NCI-H526 (cell line): ENCODE measurements around the gene TBR1.
A peak's percentile ranks its signal among the peaks of the same experiment; 100 is the strongest.

Experiments used
- DNase-seq, 2 experiments: peaks; one replicate each; lab custom pipeline; 2025; lab: John Stamatoyannopoulos, UW

TBR1 gene

DNA sequence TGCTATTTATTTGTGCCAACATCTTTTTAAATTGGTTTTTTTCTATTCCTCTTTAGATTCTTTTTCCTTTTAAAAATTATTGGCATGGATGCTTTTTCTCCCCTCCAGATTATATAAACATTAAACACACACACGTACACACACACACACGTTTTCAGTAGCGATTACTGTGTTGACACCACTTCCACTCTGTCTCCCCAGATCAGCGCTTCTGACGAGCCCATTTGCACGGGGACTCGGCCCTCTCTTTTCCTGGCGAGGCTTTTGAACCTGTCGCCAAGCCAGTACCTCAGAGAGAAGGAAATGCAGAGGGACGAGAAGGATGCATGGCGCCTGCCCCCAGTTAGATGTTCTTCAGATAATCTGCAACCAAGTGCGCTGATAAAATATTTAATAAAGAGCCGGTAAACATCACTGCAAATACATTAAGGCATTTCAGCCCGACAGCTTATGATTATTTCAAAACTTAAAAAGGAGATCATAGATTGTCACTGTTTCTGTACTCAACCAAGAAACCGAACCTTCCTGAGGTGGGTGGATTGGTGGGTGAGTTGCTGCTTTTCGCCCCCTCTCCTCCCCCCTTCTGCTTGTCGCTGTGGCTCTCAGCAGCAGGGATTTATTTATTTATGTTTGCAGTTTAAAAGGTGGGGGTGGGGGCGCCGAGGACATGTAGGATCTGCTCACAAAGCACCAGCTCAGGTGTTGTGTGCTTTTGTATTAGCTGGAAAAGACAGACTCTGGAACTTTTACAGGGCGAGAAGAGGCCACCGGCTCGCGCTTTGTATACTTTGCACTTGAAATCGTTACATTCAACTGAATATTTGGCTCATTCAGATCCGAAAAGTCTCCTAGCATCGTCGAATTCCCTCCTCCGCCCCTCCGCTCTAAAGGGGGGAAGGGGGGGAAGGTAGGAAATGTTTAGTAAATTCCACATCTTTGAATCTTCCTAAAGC is 787 bp upstream of the TBR1 start:
- peak in 1 of 2 experiments; percentile 8 for DNase-seq

- DNase-seq: peak in 1 of 2 experiments; percentile 40
These were observed 776 bp downstream of the TBR1 start for GRCh38 chr2:161416708-161417437.

GRCh38 chr2:161417438-161418274 is 1.6 kb downstream of the TBR1 start:
- peak in 1 of 2 experiments; percentile 19 for DNase-seq

GRCh38 chr2:161418275-161418714 is 2.2 kb downstream of the TBR1 start:
- no peak for DNase-seq

GRCh38 chr2:161418715-161419637 is 2.9 kb downstream of the TBR1 start:
- DNase-seq: peak; percentile 68 to 70

DNA sequence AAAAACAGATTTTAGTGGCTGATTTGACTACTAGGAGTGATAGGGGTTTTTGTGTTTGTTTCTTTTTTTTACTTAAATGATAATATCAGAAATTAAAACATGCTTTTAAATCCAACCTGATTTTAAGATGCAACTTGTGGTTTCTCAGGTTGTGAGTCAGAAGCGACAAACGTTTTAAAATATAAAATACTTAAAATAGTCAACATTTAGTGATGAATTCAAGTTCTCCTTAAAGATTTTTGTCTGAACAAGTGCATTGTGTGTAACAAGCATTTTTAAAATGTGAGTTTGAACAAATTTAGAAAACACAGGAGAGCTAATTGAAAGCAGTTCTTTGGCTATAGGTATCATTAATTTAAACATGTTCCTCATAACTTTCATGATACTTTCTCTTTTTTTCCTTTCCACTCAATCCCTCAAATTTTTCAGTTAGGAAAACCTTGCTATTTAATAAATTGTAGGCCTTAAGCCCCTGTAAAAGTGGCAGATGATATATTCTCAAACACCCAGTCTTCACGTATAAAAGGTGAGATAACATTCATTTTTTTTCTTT is 3.6 kb downstream of the TBR1 start:
- no peak for DNase-seq

GRCh38 chr2:161420406-161421074 is 4.4 kb downstream of the TBR1 start:
- DNase-seq: no peak

- DNase-seq: no peak
These were observed 5.6 kb downstream of the TBR1 start for GRCh38 chr2:161421686-161422085.

- no peak for DNase-seq
These were observed 6.8 kb downstream of the TBR1 start for GRCh38 chr2:161422816-161423403.

DNA sequence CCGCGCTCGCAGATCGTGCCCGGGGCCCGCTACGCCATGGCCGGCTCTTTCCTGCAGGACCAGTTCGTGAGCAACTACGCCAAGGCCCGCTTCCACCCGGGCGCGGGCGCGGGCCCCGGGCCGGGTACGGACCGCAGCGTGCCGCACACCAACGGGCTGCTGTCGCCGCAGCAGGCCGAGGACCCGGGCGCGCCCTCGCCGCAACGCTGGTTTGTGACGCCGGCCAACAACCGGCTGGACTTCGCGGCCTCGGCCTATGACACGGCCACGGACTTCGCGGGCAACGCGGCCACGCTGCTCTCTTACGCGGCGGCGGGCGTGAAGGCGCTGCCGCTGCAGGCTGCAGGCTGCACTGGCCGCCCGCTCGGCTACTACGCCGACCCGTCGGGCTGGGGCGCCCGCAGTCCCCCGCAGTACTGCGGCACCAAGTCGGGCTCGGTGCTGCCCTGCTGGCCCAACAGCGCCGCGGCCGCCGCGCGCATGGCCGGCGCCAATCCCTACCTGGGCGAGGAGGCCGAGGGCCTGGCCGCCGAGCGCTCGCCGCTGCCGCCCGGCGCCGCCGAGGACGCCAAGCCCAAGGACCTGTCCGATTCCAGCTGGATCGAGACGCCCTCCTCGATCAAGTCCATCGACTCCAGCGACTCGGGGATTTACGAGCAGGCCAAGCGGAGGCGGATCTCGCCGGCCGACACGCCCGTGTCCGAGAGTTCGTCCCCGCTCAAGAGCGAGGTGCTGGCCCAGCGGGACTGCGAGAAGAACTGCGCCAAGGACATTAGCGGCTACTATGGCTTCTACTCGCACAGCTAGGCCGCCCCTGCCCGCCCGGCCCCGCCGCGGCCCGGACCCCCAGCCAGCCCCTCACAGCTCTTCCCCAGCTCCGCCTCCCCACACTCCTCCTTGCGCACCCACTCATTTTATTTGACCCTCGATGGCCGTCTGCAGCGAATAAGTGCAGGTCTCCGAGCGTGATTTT is 7.6 kb downstream of the TBR1 start:
- DNase-seq: no peak

DNA sequence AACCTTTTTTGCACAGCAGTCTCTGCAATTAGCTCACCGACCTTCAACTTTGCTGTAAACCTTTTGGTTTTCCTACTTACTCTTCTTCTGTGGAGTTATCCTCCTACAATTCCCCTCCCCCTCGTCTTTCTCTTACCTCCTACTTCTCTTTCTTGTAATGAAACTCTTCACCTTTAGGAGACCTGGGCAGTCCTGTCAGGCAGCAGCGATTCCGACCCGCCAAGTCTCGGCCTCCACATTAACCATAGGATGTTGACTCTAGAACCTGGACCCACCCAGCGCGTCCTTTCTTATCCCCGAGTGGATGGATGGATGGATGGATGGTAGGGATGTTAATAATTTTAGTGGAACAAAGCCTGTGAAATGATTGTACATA is 8.3 kb downstream of the TBR1 start:
- DNase-seq: no peak

- DNase-seq: no peak
These were observed 9.0 kb downstream of the TBR1 start for GRCh38 chr2:161424891-161425727.

- DNase-seq: no peak
These were observed 9.8 kb downstream of the TBR1 start for GRCh38 chr2:161425728-161426454.

DNA sequence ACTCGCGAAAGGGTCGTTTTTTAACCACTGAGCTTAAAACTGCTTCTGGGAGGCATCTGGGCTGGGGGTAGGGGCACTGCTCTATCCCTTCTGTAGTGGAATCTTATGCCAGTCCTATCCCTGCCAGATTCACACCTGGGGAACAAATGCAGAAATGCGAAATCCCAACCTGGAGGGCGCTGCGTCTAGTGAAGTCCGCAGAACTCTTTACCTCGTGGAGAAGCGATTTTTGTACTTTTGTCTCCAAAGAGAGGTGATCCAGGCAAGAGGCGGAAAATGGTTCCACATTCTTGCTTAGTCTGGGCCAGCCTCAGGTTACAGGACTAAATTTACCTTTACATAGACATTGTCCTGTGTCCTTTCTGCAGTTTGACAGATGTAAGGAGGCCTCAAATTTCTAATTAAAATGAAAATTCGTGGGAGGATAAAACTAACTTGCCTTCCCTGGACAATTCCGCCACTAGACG is 10.4 kb downstream of the TBR1 start:
- DNase-seq: no peak

GRCh38 chr2:161426922-161427663 is 11.0 kb downstream of the TBR1 start:
- DNase-seq: no peak
